ENCODE results near the gene INO80E.

Gene INO80E

DNA sequence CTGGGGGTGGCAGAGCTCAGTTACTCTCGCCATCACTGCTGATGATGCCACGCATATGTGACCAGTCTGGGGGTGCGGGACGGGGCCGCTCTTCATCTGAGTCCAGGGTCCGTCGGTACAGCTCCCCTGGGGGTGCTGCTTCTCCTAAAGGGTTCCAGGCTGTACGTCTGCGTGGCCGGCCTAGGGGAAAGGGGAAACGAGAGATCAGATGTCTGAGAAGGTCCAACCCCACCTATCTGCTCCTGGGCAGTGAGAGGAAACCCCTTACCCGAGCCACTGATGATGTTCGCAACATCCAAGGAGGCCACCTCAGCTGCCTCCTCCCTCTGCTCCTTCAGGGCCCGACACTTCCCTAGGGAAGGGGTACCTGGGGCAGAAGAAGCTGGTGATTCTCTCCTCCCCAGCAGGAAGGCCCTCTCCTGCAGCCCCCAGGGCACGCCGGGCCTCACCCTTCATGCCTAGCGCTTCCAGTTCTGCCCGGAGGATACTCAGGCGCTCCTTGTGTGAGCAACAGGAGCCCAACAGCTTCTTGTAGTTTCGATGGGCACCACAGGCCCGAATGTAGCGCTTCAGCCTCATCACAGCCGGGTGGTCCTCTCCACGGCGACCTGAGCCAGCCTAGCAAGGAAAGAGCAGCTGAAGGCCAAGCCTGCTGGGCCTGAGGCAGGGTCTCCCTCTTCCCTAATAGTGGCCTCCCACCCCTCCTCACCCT lies 2.7 kb upstream of the INO80E start:
- DNase-seq = no peak

DNA sequence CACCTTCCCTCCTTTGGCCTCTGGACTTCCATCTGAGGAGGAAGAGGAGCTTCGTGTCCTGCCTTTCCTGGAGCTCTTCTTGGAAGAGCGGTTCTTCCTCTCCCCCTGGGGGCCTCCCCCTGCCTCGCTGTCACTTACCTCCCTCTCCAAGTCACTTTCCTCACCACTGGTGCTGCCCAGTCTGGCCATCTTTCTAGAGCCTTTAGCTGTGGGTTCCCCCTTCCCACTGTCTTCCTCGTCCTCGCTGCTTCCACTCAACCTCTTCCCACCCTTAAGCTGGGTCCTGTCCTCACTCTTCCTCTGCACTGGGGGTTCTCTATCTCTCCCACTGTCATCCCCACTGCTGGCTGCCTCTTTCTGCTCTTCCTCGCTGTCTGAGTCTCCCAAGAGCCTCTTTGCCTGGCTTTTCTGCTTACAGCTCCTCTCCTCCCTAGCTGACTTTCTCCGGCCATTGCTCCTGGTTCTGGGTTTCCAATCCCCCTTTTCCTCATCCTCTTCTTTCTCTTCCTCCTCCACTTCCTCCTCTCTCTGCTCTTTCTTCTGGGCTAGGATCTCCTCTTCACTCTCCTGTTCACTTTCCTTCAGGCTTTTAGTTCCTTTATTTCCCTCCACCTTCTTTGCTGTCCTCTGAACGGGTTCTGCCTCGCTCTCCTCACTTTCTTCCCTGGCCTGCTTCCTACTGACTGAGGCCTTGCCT lies 2.0 kb upstream of the INO80E start:
- DNase-seq = no peak

DNA sequence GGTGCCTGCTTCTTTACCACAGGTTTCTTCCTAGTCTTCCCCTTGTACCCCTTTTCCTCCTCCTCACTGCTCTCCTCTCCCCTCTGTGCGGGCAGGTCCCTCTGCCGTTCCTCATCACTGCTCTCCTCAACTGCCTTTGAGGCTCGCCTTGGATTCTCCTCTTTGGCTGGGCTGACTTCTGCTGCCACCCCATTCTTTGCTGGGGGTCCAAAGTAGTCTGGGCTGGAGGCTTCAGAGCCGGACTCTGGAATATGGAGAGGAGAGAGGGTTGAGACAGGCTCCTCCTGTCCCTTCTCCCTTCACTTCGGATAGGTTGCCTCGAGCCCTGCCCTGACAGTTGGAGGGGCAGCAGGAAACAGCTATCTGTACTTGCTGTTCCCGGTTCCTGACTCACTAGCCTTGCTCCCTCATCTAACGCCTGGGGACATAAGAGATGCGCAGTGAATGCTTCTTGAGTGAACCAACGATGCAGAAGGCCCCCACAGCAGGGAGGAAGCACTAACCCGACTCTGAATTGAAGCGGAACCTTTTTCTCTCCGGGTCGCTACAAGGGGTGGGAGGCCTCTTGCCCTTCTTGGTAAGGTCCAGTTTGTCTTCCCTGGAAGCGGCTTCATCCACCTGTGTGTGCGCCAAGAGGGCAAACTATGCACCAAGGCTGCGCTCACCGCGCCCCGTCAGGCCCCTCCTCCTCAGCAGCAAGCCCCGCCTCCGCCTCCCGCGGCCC lies 1.3 kb upstream of the INO80E start:
- no peak for DNase-seq

DNA sequence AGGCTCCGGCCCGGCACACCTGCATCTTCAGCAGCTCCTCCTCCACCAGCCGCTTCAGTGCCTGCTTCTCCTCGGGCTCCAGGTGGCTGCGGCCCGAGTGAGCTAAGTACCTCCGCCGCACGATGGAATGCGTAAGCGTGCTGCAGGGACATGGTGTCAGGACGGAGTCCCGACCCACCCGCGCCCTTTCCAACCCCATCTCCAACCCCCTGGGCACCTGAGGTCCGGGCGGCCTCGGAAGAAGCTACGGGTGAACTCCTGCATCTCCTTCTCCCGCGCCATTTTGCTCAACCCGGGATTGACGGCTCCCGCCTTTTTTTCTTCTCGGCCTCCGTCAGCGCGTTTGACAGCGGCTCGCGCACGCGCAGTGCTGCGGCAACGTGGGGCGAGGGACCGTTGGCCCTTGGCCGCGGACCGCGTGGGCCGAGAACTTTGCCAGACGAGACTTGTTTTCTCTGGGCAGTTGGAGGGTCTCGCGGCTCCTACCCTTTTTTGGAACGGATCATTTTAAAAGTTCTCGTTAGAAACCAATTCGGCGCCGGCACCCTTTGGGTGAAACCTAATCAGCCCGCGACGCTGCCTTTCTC lies 624 bp upstream of the INO80E start, which contains the start of gene HIRIP3:
Gene HIRIP3, minus strand, starts transcription at position 294 of the 587 bp plus-strand sequence. Its CDS starts 12 bp downstream, at position 282.
- peak; percentile 87 for DNase-seq

DNA sequence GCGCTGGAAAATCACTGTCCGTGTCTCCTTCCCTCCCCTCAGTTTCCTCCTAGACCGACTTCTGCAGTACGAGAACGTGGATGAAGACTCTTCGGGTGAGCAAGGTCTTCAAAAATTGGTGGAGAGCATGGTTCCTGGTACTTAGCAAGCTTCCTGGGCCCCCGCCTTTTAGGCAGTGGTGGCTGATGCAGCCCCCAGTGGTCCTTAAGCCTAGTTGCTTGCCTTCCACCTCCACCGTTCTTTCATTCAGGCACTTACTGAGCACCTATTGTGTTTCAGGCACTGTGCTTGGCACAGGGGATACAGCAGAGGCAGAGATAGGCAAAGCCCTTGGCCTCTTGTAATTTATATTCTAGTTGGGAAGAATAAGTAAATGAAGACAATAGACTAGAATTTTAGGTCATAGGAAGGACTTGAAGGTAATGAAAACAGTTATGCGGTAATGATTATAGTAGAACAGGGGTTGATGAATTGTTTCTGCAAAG lies 767 bp downstream of the INO80E start:
- no peak for DNase-seq

DNA sequence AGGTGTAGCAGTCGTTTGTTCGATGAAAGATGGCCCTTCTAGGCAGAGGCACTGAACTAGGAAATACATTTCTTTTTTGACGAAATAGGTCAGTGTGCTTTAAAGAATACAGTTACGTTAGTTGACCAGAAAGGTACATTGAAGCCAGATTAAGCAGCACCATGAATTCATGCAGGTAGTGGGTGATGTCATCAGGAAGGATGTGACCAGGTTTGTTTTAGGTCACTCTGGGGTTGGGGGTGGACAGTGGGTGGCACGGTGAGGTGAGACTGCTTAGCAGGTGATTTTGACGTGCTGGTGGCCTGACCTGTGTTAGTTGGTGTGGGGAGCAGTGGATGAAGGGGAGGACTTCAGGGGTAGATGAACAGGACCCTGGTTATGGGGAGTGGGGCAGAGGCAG lies 3.6 kb downstream of the INO80E start:
- DNase-seq = no peak

DNA sequence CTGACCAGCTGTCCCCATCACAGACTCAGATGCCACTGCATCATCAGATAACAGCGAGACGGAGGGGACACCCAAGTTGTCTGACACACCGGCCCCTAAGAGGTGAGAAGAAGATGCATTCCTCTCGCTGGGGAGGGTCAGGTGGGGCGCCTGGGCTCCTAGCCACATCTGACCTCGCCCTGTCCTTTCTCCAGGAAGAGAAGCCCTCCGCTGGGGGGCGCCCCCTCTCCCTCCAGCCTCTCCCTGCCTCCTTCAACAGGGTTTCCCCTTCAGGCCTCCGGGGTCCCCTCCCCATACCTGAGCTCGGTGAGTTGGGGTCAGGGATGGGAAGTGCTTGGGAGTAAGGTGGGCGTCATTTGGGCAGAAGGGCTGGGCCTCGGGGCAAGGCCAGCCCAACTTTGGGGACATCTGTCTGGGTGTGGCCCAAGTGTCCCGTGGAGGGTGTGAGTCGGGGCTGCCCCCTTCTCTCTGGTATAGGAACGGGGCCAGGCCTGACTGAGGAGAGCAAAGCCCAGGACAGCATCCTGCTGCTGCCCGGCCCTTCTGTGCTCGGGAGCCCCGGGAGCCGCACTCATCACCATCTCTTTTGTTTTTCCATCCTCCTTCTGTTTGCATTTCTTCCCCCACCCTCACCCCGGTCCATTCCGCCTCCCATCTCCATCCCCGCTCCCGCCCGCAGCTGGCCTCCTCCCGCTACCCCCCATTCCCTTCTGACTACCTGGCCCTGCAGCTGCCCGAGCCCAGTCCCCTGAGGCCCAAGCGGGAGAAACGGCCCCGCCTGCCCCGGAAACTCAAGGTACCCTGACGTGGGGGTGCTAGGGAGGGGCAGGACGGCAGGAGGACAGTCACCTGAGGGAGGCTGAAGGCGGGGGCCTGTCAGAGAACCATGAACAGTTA lies 4.9 kb downstream of the INO80E start:
- DNase-seq = no peak

DNA sequence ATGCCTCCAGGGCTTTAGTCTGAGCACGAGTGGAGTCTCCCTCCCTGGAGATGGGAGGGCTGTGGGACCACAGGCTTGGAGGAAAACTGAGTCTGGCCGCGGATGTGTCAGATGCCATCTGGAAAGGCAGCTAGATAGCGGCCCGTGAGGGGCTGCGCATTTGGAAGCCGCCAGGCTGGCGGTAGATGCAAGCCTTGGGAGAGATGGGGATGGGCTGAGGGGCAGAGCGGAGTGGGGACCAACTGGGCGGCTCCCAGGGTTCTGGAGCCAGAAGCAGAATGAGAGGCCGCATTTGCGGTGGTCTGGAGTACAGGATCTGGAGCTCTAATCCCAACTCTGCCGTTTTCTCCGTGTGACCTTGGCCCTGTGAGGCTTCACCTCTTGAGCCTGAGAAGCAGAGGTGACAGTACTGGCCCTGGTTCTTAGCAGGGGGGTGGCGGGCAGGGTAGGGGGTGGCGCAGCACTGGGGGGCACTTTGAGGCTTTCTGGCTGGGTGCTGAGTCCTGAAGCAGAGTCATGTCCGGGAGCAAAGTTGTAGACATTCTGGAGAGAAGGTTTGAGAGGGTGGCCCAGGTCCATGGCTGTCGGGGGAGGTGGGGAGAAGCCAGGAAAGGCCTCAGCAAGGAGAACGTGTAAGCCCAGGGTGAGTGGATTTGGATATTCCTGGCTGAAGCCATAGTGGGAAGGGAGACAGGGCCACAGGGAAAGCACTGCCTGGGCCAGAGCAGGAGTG lies 6.7 kb downstream of the INO80E start:
- DNase-seq = no peak

DNA sequence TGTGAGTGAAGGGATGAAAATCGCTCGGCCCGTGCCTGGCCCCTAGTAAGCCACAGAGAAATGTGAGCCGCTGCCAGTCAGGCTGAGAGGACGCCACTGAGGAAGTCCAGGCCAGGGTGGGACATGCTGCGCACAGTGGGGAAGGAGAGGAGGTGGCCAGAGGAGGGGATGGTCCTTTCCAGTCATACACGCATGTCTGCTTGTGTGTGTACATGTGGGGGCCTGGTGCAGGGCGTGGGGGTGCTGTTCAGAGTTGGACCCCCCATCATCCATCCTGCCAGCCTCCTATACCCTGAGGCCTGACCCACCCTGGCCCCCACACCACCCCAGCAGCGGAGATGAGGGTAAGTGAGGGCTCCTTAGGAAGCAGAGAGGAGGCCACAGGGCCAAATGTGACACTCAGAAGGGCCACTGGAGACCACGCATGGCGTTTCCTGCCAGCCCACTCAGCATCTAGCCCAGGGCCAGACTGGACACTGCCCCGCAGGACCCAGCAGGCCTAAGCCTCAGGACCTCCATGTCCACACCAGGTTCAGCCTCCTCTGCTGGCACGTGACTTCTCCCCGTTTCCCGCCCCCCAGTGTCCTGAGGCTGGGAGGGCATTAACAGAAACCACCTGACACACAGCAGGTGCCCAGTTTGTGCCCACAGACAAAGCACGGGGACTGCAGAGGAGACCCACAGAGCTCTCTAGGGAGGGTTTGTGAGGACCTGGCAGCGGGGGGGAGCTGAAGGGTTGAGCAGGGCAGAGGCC lies 7.8 kb downstream of the INO80E start:
- no peak for DNase-seq

DNA sequence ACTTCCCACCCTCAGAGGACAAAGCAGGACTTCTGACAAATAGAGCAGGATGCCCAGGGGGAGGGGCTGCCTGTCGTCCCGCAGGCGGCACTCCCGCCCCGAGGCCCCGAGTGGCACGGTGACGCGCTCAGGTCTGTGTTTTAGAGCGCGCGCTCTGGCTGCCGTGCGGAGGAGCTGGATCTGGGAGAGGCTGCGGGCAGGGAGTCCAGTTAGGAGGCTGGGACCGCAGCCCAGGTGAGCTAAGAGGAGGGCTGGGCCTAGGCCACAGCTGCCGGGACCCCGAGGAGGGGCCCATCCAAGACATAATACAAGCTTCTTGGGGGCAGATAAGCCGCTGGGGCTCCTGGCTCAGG lies 8.4 kb downstream of the INO80E start:
- DNase-seq = no peak

DNA sequence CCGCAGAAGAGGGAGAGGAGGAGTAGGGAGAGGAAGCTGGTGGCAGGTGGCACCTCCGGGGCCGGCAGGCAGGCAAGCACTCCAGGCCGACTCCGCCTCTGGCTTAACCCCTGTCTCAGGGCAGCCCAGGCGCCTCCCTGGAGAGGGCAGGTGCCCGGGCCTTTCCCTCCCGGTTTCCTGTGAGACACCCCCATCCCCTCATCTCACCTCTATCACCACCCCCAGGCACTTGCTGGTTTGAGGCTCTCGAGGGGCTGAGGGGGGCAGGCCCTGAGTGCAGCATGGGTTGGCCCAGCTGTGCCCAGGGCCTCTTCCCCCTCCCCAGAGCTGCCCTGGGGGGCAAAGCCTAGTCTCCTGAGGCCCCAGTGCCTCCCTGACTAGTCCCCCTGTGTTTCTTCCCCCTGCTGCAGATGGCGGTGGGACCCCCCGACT lies 8.8 kb downstream of the INO80E start:
- no peak for DNase-seq

DNA sequence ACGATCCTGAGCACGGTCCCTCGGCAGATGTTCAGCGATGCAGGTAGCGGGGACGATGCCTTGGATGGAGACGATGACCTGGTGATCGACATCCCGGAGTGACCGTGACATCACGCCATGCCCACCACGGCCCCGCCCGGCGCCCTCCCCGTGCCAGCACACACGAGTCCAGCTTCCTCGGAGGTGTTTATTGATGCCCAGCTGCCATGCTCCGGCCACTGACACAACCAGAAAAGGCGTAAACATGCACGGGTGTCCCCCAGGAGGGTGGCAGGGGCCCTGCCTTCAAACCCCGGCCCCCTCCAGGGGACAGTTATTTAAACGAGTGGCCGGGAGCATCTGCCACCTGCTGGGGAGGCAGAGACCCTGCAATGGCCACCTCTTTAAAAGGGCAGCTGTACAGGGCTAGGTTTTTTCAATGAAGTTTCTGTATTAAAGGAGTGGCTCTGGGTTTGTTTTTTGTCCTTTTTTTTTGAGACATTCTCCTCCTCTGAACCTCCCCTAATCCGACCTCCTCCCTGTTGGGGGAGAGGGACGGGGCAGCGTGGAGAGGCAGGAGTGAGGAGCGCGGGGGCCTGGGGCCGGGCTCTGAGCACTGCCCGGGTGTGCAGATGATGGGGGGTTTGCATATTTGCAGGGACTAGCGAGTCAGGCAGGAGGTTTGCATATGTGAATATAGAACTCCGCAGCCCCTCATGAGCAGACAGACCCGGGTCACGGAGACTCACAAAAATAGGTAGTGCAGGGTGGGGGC lies 9.5 kb downstream of the INO80E start:
- DNase-seq = no peak

DNA sequence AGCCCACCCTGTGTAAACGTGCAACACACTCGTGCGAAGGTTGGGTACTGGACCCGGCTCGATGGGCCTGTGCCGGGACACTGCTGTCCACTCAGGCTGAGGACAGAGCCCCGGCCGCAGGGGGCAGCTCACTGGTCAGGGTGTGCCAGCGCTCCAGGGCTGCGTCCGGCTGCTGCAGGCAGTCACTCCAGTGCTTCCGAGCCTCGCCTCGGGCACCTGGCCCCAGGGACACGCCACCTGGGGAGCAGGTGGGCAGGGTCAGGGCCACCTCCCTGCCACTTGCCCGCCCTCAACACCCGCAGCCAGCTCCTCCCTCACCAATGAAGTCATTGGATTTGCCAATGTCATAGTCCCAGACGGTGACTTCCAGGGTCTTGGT lies 10.0 kb downstream of the INO80E start:
- no peak for DNase-seq

DNA sequence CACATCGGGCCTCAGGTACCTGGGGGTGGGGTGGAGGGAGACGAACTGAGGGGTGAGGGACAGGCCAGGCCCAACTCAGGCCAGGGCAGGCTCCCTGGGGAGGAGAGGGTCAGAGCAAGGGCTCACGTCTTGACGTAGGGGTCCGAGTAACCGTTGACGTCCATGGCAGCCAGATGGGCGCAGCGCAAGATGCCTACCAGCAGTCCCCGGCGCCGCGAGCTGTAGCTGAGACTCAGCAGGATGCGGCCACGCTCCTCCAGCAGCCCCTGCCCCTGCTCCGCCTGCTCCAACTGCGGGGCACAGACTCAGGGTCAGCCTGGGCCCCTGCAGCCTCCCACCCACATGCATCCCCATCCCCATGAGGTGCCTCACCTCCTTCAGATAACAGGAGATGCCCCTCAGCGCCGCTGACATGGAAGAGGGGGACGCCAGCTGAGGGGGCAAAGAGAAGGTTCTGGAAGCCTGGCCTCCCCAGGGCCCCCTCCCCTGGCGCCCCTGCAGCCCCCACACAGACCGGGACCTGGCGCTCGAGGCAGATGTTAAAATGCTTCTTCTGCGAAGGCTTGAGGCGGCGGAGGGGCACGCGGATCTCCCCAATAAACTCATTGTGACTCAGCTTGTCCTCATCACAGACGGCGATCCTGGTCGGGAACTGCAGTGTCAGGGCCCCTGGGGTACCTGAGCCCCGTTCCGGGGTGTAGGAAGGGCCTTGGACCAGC lies 10.8 kb downstream of the INO80E start:
- no peak for DNase-seq

DNA sequence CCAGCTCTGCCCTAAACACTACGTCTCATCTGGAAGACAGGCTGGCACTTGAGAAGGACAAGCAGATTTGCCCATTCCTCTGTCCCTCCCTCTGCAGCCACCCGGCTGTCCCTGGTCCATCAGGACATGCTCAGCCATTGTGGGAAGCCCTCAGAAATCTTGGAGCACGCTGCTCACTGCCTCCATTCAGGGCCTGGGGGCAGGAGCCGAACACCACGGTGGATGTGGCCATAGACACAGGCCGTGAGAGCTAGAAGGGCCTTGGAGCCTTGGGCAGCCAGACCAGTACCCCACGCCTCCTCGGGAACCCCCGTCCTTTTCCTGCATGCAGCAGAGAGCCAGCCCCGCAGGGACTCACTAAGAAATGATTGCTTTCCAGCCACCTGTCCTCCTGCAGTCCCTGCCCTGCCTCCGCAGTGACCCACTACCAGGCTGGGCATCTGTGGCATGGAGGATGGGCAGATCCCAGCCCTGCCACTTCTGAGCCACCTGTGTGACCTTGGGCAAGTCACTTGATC lies 11.4 kb downstream of the INO80E start:
- DNase-seq = no peak

DNA sequence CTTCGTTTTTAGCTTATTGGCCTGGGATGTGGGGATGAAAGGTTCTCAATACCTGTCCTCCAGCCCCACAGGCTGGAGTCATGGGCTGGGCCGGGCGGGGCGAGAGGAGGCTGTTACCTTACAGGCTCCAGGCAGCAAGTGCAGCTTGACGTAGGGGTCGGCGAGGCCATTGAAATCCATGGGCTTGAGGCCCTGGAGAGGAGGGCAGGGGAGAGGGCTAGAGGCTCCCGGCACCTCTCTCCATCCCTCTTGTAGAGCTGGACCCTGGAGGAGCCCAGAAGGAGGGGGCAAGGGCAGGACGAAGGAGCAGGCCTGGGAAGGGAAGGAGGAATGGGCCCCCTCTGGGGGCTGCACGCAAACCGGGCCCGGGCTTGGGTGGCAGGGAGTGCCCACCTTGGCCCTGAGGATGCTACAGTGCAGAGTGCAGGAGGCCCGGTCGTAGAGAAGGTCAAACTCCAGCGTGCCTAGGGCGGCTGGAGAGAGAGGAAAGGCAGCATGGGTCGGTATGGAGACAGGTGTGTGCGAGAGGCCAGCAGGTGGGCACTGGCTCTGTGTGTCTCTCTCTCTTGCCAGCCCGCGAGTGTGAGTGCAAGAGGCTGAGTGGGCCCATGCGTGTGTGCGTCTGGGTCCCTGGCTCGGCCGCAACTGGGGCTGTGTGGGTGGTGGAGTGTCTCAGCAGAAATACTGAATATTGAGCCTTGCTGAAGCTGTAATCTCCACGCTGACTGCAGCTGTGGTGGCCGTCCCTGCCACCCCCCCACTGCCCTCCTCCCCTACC lies 13.2 kb downstream of the INO80E start:
- DNase-seq = no peak

DNA sequence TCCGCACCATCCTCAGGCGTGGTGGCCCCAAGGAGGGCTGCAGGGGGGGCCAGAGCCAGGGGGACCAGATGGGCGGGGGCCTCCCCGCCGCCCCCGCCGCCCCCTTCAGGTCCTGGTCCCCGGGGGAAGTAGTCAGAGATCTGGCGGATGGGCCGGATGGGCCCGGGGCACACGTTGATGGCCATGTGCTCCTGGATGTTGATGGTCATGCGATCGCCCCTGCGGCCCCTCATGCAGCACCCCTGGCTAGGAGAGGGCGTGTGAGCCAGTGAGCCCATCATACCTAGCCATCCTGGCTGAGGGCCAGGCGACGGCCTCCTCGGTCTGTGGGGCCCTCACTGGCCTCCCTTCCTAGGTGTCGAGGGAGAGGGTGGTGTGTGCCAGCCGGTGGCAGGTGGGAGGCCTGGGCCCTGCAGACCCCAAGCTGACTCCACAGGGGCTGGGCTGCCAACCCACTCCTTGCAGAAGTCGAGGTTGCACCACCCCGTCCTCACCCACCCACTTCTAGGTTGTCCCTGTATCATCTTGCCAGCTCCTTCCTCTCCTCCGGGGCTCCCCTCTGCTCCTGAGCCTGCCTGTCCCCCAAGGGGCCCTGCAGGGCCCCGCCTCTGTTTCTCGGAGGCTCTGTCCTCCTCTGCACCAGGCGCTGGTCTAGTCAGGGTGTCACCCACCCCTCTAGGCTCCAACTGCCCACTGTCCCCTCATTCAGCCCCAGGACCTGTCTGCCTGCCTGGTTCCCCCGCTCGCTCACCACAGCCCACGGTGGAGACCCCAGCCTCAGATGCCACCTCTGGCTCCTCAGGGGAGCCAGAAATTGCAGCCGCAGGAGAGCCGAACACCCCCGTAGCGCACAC lies 14.2 kb downstream of the INO80E start:
- no peak for DNase-seq
